ENCODE data around the gene GPR87.

Gene GPR87

GRCh38 chr3:151331696-151332095, 15.1 kb upstream of the GPR87 start:
- Histone ChIP-seq H3K4me1 (ENCODE audit: control insufficient read depth, insufficient read depth, low read length) (no peaks in the 10 kb centered on the region), H3K27ac (ENCODE audit: extremely low read depth, low read depth, low read length) (no peak overlapping the region), H3K9me3 (ENCODE audit: control insufficient read depth, insufficient read depth, low read depth, low read length) (no peaks in the 10 kb centered on the region), H3K4me3 (ENCODE audit: low read depth, low read length) (no peak overlapping the region), H3K36me3 (ENCODE audit: control insufficient read depth in 2 of 2, insufficient read depth in 1 of 2, low read length in 2 of 2) (no peaks in the 10 kb centered on the region)
- ChIA-PET POLR2A (no interaction called here), CTCF (no interaction called here)
- no peak for TF ChIP-seq SP3 (tag by site-specific recombination; IDR thresholded peaks at IDR 0.05)
- TF ChIP-seq, protein P1, sequence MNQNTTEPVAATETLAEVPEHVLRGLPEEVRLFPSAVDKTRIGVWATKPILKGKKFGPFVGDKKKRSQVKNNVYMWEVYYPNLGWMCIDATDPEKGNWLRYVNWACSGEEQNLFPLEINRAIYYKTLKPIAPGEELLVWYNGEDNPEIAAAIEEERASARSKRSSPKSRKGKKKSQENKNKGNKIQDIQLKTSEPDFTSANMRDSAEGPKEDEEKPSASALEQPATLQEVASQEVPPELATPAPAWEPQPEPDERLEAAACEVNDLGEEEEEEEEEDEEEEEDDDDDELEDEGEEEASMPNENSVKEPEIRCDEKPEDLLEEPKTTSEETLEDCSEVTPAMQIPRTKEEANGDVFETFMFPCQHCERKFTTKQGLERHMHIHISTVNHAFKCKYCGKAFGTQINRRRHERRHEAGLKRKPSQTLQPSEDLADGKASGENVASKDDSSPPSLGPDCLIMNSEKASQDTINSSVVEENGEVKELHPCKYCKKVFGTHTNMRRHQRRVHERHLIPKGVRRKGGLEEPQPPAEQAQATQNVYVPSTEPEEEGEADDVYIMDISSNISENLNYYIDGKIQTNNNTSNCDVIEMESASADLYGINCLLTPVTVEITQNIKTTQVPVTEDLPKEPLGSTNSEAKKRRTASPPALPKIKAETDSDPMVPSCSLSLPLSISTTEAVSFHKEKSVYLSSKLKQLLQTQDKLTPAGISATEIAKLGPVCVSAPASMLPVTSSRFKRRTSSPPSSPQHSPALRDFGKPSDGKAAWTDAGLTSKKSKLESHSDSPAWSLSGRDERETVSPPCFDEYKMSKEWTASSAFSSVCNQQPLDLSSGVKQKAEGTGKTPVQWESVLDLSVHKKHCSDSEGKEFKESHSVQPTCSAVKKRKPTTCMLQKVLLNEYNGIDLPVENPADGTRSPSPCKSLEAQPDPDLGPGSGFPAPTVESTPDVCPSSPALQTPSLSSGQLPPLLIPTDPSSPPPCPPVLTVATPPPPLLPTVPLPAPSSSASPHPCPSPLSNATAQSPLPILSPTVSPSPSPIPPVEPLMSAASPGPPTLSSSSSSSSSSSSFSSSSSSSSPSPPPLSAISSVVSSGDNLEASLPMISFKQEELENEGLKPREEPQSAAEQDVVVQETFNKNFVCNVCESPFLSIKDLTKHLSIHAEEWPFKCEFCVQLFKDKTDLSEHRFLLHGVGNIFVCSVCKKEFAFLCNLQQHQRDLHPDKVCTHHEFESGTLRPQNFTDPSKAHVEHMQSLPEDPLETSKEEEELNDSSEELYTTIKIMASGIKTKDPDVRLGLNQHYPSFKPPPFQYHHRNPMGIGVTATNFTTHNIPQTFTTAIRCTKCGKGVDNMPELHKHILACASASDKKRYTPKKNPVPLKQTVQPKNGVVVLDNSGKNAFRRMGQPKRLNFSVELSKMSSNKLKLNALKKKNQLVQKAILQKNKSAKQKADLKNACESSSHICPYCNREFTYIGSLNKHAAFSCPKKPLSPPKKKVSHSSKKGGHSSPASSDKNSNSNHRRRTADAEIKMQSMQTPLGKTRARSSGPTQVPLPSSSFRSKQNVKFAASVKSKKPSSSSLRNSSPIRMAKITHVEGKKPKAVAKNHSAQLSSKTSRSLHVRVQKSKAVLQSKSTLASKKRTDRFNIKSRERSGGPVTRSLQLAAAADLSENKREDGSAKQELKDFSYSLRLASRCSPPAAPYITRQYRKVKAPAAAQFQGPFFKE (tag by site-specific recombination; IDR thresholded peaks at IDR 0.05; ENCODE audit: borderline replicate concordance) = no peak
- TF ChIP-seq ZNF214 (tag by site-specific recombination; IDR thresholded peaks at IDR 0.05; ENCODE audit: borderline replicate concordance) = no peak
- TF ChIP-seq ZNF596 (tag by site-specific recombination; IDR thresholded peaks at IDR 0.05) = no peak
- no peak for TF ChIP-seq ZFHX2 (tag by site-specific recombination; conservative IDR thresholded peaks at IDR 0.05)
- no peak for TF ChIP-seq TSHZ1 (tag by site-specific recombination; IDR thresholded peaks at IDR 0.05; ENCODE audit: borderline replicate concordance)
- TF ChIP-seq ZSCAN23 (tag by site-specific recombination; IDR thresholded peaks at IDR 0.05) = no peak
- TF ChIP-seq, protein P2, sequence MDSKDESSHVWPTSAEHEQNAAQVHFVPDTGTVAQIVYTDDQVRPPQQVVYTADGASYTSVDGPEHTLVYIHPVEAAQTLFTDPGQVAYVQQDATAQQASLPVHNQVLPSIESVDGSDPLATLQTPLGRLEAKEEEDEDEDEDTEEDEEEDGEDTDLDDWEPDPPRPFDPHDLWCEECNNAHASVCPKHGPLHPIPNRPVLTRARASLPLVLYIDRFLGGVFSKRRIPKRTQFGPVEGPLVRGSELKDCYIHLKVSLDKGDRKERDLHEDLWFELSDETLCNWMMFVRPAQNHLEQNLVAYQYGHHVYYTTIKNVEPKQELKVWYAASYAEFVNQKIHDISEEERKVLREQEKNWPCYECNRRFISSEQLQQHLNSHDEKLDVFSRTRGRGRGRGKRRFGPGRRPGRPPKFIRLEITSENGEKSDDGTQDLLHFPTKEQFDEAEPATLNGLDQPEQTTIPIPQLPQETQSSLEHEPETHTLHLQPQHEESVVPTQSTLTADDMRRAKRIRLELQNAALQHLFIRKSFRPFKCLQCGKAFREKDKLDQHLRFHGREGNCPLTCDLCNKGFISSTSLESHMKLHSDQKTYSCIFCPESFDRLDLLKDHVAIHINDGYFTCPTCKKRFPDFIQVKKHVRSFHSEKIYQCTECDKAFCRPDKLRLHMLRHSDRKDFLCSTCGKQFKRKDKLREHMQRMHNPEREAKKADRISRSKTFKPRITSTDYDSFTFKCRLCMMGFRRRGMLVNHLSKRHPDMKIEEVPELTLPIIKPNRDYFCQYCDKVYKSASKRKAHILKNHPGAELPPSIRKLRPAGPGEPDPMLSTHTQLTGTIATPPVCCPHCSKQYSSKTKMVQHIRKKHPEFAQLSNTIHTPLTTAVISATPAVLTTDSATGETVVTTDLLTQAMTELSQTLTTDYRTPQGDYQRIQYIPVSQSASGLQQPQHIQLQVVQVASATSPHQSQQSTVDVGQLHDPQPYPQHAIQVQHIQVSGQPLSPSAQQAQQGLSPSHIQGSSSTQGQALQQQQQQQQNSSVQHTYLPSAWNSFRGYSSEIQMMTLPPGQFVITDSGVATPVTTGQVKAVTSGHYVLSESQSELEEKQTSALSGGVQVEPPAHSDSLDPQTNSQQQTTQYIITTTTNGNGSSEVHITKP (tag by site-specific recombination; IDR thresholded peaks at IDR 0.05) = no peak
- no peak for TF ChIP-seq ZNF768 (tag by site-specific recombination; IDR thresholded peaks at IDR 0.05)
- TF ChIP-seq, protein P3, sequence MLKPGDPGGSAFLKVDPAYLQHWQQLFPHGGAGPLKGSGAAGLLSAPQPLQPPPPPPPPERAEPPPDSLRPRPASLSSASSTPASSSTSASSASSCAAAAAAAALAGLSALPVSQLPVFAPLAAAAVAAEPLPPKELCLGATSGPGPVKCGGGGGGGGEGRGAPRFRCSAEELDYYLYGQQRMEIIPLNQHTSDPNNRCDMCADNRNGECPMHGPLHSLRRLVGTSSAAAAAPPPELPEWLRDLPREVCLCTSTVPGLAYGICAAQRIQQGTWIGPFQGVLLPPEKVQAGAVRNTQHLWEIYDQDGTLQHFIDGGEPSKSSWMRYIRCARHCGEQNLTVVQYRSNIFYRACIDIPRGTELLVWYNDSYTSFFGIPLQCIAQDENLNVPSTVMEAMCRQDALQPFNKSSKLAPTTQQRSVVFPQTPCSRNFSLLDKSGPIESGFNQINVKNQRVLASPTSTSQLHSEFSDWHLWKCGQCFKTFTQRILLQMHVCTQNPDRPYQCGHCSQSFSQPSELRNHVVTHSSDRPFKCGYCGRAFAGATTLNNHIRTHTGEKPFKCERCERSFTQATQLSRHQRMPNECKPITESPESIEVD (tag by site-specific recombination; IDR thresholded peaks at IDR 0.05) = no peak
- no peak for TF ChIP-seq ZNF624 (tag by site-specific recombination; IDR thresholded peaks at IDR 0.05)
- TF ChIP-seq, protein P4, sequence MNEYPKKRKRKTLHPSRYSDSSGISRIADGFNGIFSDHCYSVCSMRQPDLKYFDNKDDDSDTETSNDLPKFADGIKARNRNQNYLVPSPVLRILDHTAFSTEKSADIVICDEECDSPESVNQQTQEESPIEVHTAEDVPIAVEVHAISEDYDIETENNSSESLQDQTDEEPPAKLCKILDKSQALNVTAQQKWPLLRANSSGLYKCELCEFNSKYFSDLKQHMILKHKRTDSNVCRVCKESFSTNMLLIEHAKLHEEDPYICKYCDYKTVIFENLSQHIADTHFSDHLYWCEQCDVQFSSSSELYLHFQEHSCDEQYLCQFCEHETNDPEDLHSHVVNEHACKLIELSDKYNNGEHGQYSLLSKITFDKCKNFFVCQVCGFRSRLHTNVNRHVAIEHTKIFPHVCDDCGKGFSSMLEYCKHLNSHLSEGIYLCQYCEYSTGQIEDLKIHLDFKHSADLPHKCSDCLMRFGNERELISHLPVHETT (tag by site-specific recombination; IDR thresholded peaks at IDR 0.05) = no peak
- TF ChIP-seq EGR2 (tag by site-specific recombination; IDR thresholded peaks at IDR 0.05; ENCODE audit: low read depth) = no peak
- TF ChIP-seq BCL11A (tag by site-specific recombination; IDR thresholded peaks at IDR 0.05; ENCODE audit: low read depth) = no peak
- no peak for TF ChIP-seq ZNF280D (tag by site-specific recombination; IDR thresholded peaks at IDR 0.05)
- TF ChIP-seq ZNF785 (tag by site-specific recombination; IDR thresholded peaks at IDR 0.05) = no peak
- no peak for TF ChIP-seq HOXD13 (CRISPR knock-in tag; IDR thresholded peaks at IDR 0.05; ENCODE audit: borderline replicate concordance)
